ENCODE measurements around the gene SCYL2.

GRCh38 chr12:100266585-100266834, 467 bp upstream of the SCYL2 start:
- TF ChIP-seq CTCF (IDR thresholded peaks at IDR 0.05) (no peak), POLR2A (IDR thresholded peaks at IDR 0.05) (no peak)

All from thyroid gland (tissue), 4 donors.